ENCODE measurements around the gene C19orf38. TPM values are rescaled to one million over a fixed set of nuclear protein-coding genes. Genes with fewer than 3 reads are reported as not detected.

C19orf38 gene
- total and polyA plus RNA-seq, 2 experiments from 2014 or later: 0.33 to 0.64 TPM

DNA sequence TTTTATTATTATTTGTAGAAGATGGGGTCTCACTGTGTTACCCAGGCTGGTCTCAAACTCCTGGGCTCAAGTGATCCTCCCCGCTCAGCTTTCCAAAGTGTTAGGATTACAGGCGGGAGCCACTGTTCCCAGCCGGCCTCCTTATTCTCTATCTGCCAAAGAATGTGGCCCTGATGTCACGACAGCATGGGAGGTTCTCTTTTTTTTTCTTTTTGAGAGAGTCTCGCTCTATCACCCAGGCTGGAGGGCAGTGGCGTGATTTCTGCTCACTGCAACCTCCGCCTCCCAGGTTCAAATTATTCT lies 46.6 kb downstream of the C19orf38 start:
- no peak overlapping the region for H3K4me3 ChIP-seq
- no peak for DNase-seq (ENCODE audit: low read depth in 1 of 2, low spot score in 1 of 2)
- no peaks in the 10 kb centered on the region for H3K36me3 ChIP-seq
- H3K9me3 ChIP-seq (ENCODE audit: low read depth): no peaks in the 10 kb centered on the region
- no peaks in the 10 kb centered on the region for H3K27me3 ChIP-seq
- H3K27ac ChIP-seq: no peak overlapping the region
- no peak for TF ChIP-seq CTCF (IDR thresholded peaks at IDR 0.05; ENCODE audit: low read depth, low read length)
- peaks cover 15% of the 10 kb centered on the region for H3K4me1 ChIP-seq (ENCODE audit: low read depth)

DNA sequence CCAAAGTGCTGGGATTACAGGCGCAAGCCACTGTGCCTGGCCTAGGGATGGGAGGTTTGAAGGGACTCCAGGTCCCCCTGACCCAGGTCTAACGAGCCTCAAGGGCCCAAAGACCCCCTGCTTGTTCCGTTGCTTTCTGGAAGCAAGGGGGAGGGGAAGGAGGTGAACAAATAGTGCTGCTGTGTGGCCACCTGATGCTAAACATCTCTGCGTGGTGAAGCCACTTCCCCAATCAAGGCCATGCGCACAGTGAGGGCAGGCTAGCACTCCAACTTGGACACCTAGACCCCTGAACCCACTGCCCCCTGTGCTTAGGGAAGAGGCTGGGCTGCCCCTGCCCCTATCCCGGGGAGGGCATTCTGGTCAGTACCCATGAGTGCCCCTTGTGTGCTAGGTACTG lies 47.1 kb downstream of the C19orf38 start:
- H3K9me3 ChIP-seq (ENCODE audit: low read depth): no peaks in the 10 kb centered on the region
- peak overlapping the region; percentile 17 for H3K27ac ChIP-seq
- no peak for TF ChIP-seq CTCF (IDR thresholded peaks at IDR 0.05; ENCODE audit: low read depth, low read length)
- no peaks in the 10 kb centered on the region for H3K27me3 ChIP-seq
- H3K36me3 ChIP-seq: no peaks in the 10 kb centered on the region
- DNase-seq (ENCODE audit: low read depth in 1 of 2, low spot score in 1 of 2): no peak
- H3K4me3 ChIP-seq: no peak overlapping the region
- H3K4me1 ChIP-seq (ENCODE audit: low read depth): peaks cover 15% of the 10 kb centered on the region

DNA sequence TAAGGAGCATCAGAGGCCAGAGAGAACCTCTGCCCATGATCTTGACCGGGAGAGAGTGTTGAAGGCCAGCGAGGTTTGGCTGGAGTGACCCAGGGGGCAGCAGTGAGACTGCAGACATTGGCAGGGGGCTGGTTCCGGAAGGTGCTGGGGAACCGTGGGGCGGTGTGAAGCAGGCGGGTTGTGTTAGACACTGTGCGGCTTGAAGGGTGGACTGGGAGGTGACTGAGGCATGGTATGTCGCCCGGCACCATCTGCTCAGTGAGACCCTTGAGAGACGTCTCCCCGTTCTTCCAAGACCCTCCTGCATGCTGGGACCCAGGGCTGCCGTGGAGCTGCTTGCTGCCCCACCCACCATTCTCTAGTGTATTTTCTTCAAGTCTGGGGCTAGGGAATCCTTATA lies 47.7 kb downstream of the C19orf38 start:
- DNase-seq (ENCODE audit: low read depth in 1 of 2, low spot score in 1 of 2): no peak
- peak; percentile 26 for TF ChIP-seq CTCF (IDR thresholded peaks at IDR 0.05; ENCODE audit: low read depth, low read length)
- Histone ChIP-seq H3K9me3 (ENCODE audit: low read depth) (no peaks in the 10 kb centered on the region), H3K36me3 (no peaks in the 10 kb centered on the region), H3K4me3 (no peak overlapping the region), H3K27ac (no peak overlapping the region), H3K4me1 (ENCODE audit: low read depth) (peaks cover 15% of the 10 kb centered on the region), H3K27me3 (no peaks in the 10 kb centered on the region)

DNA sequence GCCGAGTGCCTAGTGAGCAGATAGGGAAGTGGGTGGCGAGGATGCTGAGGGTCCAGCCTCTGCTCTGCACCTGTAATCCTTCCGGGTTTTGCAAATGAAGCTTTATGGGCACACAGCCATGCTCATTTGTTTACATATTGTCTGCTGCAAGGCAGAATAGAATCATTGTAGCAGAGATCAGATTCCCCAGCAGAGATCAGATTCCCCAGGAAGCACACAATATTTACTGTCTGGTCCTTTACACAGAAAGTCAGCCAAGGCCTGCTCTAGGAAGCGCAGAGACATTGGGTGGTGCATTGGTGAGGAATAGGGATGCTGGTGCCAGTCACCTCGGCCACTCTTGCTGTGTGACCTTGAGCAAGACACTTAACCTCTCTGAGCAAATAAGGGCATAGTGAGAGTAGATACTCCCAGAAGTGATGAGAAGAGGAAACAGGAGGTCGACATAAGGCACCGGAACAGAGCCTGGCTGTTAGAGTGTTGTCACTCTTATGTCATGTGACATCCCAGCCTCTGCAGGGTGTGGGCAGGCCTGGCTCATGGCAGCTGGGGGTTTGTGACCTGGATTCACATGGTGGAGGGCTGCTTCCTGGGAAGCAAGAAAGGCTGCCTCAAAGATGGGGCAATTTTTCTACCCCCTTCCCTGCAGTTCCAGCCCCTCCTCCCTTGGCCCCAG lies 48.8 kb downstream of the C19orf38 start:
- Histone ChIP-seq H3K36me3 (no peaks in the 10 kb centered on the region), H3K4me1 (ENCODE audit: low read depth) (peaks cover 5% of the 10 kb centered on the region), H3K27ac (peak overlapping the region; percentile 31), H3K27me3 (no peaks in the 10 kb centered on the region), H3K9me3 (ENCODE audit: low read depth) (no peaks in the 10 kb centered on the region), H3K4me3 (no peak overlapping the region)
- no peak for DNase-seq (ENCODE audit: low read depth in 1 of 2, low spot score in 1 of 2)
- TF ChIP-seq CTCF (IDR thresholded peaks at IDR 0.05; ENCODE audit: low read depth, low read length): no peak

- peaks cover 5% of the 10 kb centered on the region for H3K4me1 ChIP-seq (ENCODE audit: low read depth)
- H3K9me3 ChIP-seq (ENCODE audit: low read depth): no peaks in the 10 kb centered on the region
- H3K27me3 ChIP-seq: no peaks in the 10 kb centered on the region
- H3K27ac ChIP-seq: no peak overlapping the region
- TF ChIP-seq CTCF (IDR thresholded peaks at IDR 0.05; ENCODE audit: low read depth, low read length): no peak
- H3K36me3 ChIP-seq: no peaks in the 10 kb centered on the region
- no peak for DNase-seq (ENCODE audit: low read depth in 1 of 2, low spot score in 1 of 2)
- H3K4me3 ChIP-seq: no peak overlapping the region
Observed at GRCh38 chr19:10898633-10899032, 50.4 kb downstream of the C19orf38 start.

Measured in cardiac muscle cell (in vitro differentiated cells and primary cell).